Trophoblast cell (in vitro differentiated cells and primary cell): ENCODE data around the gene BCL7A.
"Not testable (repeated sequence)": the region's sequence is repeated elsewhere in the genome, so short reads cannot be mapped to it uniquely, and the experiment has no call there.

Experiments used
- DNase-seq, 2 donors: peaks; one replicate each; pipeline ENCODE4 v3.0.0-alpha.2; 2016
- H2AFZ ChIP-seq: 2 replicates; pipeline ENCODE4 v1.6.1; 2013; ENCODE audit warnings: low read length, moderate library complexity, mild to moderate bottlenecking; ENCODE audit not compliant: insufficient read depth, poor library complexity
- H2AK5ac ChIP-seq: 2 replicates; pipeline ENCODE4 v1.6.1; 2013; ENCODE audit warnings: mild to moderate bottlenecking, low read length
- H2BK120ac ChIP-seq: 2 replicates; pipeline ENCODE4 v1.6.1; 2013; ENCODE audit warnings: low read length, mild to moderate bottlenecking, moderate library complexity; ENCODE audit not compliant: insufficient read depth, poor library complexity
- H2BK12ac ChIP-seq: 2 replicates; pipeline ENCODE4 v1.6.1; 2013; ENCODE audit warnings: mild to moderate bottlenecking, low read length, moderate library complexity
- H2BK5ac ChIP-seq: 2 replicates; pipeline ENCODE4 v1.6.1; 2013; ENCODE audit warnings: low read length, low read depth, moderate library complexity, mild to moderate bottlenecking; ENCODE audit not compliant: poor library complexity
- H3K14ac ChIP-seq: 2 replicates; pipeline ENCODE4 v1.6.1; 2013; ENCODE audit warnings: mild to moderate bottlenecking, low read length
- H3K18ac ChIP-seq: 2 replicates; pipeline ENCODE4 v1.6.1; 2013; ENCODE audit warnings: mild to moderate bottlenecking, low read length
- H3K23ac ChIP-seq: 2 replicates; pipeline ENCODE4 v1.6.1; 2013; ENCODE audit warnings: low read length
- H3K27ac ChIP-seq: 2 replicates; pipeline ENCODE4 v1.5.1; 2013; ENCODE audit warnings: low read depth, mild to moderate bottlenecking, inconsistent platforms, low read length, moderate library complexity
- H3K27me3 ChIP-seq: 2 replicates; pipeline ENCODE4 v1.6.1; 2013; ENCODE audit warnings: inconsistent platforms, mild to moderate bottlenecking, low read length, moderate library complexity; ENCODE audit not compliant: insufficient read depth
- H3K36me3 ChIP-seq, 2 experiments: 1 replicate in 1 of 2; 2 replicates in 1 of 2; pipeline ENCODE4 v1.6.1; 2013; ENCODE audit warnings: low read length in 2 of 2, mild to moderate bottlenecking in 2 of 2, moderate library complexity in 1 of 2; ENCODE audit not compliant: insufficient read depth in 2 of 2, control insufficient read depth in 1 of 2
- H3K4ac ChIP-seq: 2 replicates; pipeline ENCODE4 v1.6.1; 2013; ENCODE audit warnings: low read depth, mild to moderate bottlenecking, low read length, moderate library complexity
- H3K4me1 ChIP-seq, 2 experiments: 1 replicate in 1 of 2; 2 replicates in 1 of 2; pipeline ENCODE4 v1.6.1; 2013; ENCODE audit warnings: low read length in 2 of 2, mild to moderate bottlenecking in 2 of 2, moderate library complexity in 1 of 2; ENCODE audit not compliant: insufficient read depth in 2 of 2, control insufficient read depth in 1 of 2
- H3K4me2 ChIP-seq: 2 replicates; pipeline ENCODE4 v1.6.1; 2013; ENCODE audit warnings: inconsistent platforms, mild to moderate bottlenecking, low read length, moderate library complexity
- H3K4me3 ChIP-seq: 2 replicates; pipeline ENCODE4 v1.5.1; 2013; ENCODE audit warnings: mild to moderate bottlenecking, low read depth, low read length, inconsistent platforms
- H3K79me1 ChIP-seq: one replicate; pipeline ENCODE4 v1.6.1; 2013; ENCODE audit warnings: low read length
- H3K79me2 ChIP-seq: 2 replicates; pipeline ENCODE4 v1.6.1; 2013; ENCODE audit warnings: low read length, mild to moderate bottlenecking; ENCODE audit not compliant: control insufficient read depth, insufficient read depth, poor library complexity
- H3K9ac ChIP-seq: 2 replicates; pipeline ENCODE4 v1.6.1; 2013; ENCODE audit warnings: mild to moderate bottlenecking, low read length
- H3K9me3 ChIP-seq: 2 replicates; pipeline ENCODE4 v1.6.1; 2013; ENCODE audit warnings: low read depth, mild to moderate bottlenecking, control low read depth, inconsistent platforms, low read length; ENCODE audit not compliant: insufficient read depth
- H4K12ac ChIP-seq: 2 replicates; pipeline ENCODE4 v1.6.1; 2013; ENCODE audit warnings: low read depth, mild to moderate bottlenecking, low read length, moderate library complexity
- H4K8ac ChIP-seq: 2 replicates; pipeline ENCODE4 v1.6.1; 2013; ENCODE audit warnings: low read depth, mild to moderate bottlenecking, low read length, moderate library complexity
- H4K91ac ChIP-seq: one replicate; pipeline ENCODE4 v1.6.1; 2013; ENCODE audit warnings: low read depth, mild to moderate bottlenecking, low read length, moderate library complexity
- WGBS: extraction: QIAGEN DNeasy Blood & Tissue Kit; methylation state at CpG from one replicate; pipeline ENCODE4 v1.1.7; 2013; ENCODE audit warnings: missing lambda C conversion rate; ENCODE audit not compliant: insufficient read length, insufficient coverage; ENCODE audit errors: extremely low coverage; 5-methylcytosine and 5-hydroxymethylcytosine counted together

BCL7A gene

GRCh38 chr12:121983536-121984210 is 38.0 kb upstream of the BCL7A start:
- Histone ChIP-seq H4K91ac (no peak overlapping the region), H3K14ac (no peak overlapping the region), H4K8ac (no peak overlapping the region), H3K79me1 (no peaks in the 10 kb centered on the region), H2AFZ (no peak overlapping the region), H3K4me3 (no peak overlapping the region), H2BK12ac (no peak overlapping the region), H2BK5ac (no peak overlapping the region), H3K9ac (no peak overlapping the region), H3K9me3 (no peaks in the 10 kb centered on the region), H2AK5ac (no peak overlapping the region), H3K36me3 (no peaks in the 10 kb centered on the region), H3K79me2 (no peaks in the 10 kb centered on the region), H4K12ac (no peak overlapping the region), H3K4ac (no peak overlapping the region), H3K18ac (no peak overlapping the region), H3K27ac (no peak overlapping the region), H3K4me2 (no peak overlapping the region), H3K27me3 (no peaks in the 10 kb centered on the region), H3K23ac (no peak overlapping the region), H2BK120ac (no peak overlapping the region), H3K4me1 (no peaks in the 10 kb centered on the region)
- no peak for DNase-seq
- WGBS, result no CpG with 5 or more reads among the region's 13 CpGs

GRCh38 chr12:121986489-121987245 is 35.0 kb upstream of the BCL7A start:
- Histone ChIP-seq H3K27me3 (no peaks in the 10 kb centered on the region), H3K14ac (no peak overlapping the region), H2BK12ac (no peak overlapping the region), H3K36me3 (no peaks in the 10 kb centered on the region), H3K79me1 (no peaks in the 10 kb centered on the region), H2BK5ac (no peak overlapping the region), H3K27ac (no peak overlapping the region), H3K23ac (no peak overlapping the region), H3K4me3 (no peak overlapping the region), H3K18ac (no peak overlapping the region), H2AK5ac (no peak overlapping the region), H3K4me2 (no peak overlapping the region), H3K4ac (no peak overlapping the region), H3K79me2 (no peaks in the 10 kb centered on the region), H4K91ac (no peak overlapping the region), H3K9ac (no peak overlapping the region), H3K9me3 (peaks cover 4% of the 10 kb centered on the region), H2AFZ (no peak overlapping the region), H2BK120ac (no peak overlapping the region), H4K12ac (no peak overlapping the region), H4K8ac (no peak overlapping the region), H3K4me1 (no peaks in the 10 kb centered on the region)
- DNase-seq, result no peak
- no CpG with 5 or more reads among the region's 14 CpGs for WGBS

- H3K9ac ChIP-seq, H2BK12ac ChIP-seq: not testable (repeated sequence)
These were observed 33.2 kb upstream of the BCL7A start for GRCh38 chr12:121988519-121988918.

GRCh38 chr12:121989276-121990113 is 32.2 kb upstream of the BCL7A start:
- no CpG with 5 or more reads among the region's 14 CpGs for WGBS
- Histone ChIP-seq H2BK12ac (no peak overlapping the region), H3K9ac (no peak overlapping the region), H3K27me3 (no peaks in the 10 kb centered on the region), H4K12ac (no peak overlapping the region), H3K4me1 (no peaks in the 10 kb centered on the region), H3K9me3 (peaks cover 6% of the 10 kb centered on the region), H3K4me2 (no peak overlapping the region), H3K4me3 (no peak overlapping the region), H3K18ac (no peak overlapping the region), H3K4ac (no peak overlapping the region), H3K27ac (no peak overlapping the region), H3K14ac (no peak overlapping the region), H2BK120ac (no peak overlapping the region), H2AK5ac (no peak overlapping the region), H4K91ac (no peak overlapping the region), H2AFZ (no peak overlapping the region), H3K79me2 (no peaks in the 10 kb centered on the region), H3K23ac (no peak overlapping the region), H2BK5ac (no peak overlapping the region), H3K79me1 (no peaks in the 10 kb centered on the region), H4K8ac (no peak overlapping the region), H3K36me3 (no peaks in the 10 kb centered on the region)
- DNase-seq, result no peak

More at GRCh38 chr12:121988519-121988918, 33.2 kb upstream of the BCL7A start:
- H2BK120ac ChIP-seq, H3K4ac ChIP-seq, DNase-seq, H2AFZ ChIP-seq, H3K27ac ChIP-seq, H4K12ac ChIP-seq, H3K18ac ChIP-seq, H3K23ac ChIP-seq, H4K91ac ChIP-seq, H3K27me3 ChIP-seq, H3K4me1 ChIP-seq, H3K36me3 ChIP-seq, H2AK5ac ChIP-seq, H3K79me2 ChIP-seq, H3K4me3 ChIP-seq, H3K79me1 ChIP-seq, H3K14ac ChIP-seq, H3K9me3 ChIP-seq, H2BK5ac ChIP-seq, H3K4me2 ChIP-seq, H4K8ac ChIP-seq: not testable (repeated sequence)
- no CpG with 5 or more reads among the region's 10 CpGs for whole genome bisulfite sequencing
